Frontal cortex (tissue), 4 donors: ENCODE measurements around the gene PRH1. TPM values are rescaled to one million over a fixed set of nuclear protein-coding genes. Genes with fewer than 3 reads are reported as not detected.

Experiments
- DNase-seq, 2 donors: peaks; one replicate each; pipeline ENCODE4 v3.0.0; 2012; ENCODE audit warnings: low spot score in 2 of 2
- FAIRE-seq: peaks from 2 replicates; lab custom pipeline; 2012; peaks lifted over from hg19 to GRCh38; lab: Jason Lieb, UNC
- total RNA-seq: library from RNA; depleted of rRNA; stranded (reverse); fragments of >200 nt; gene quantifications from one replicate; pipeline ENCODE4 v1.2.3, GENCODE V29; 2014
- donor health status: control.
- donor health status: control.
- donor health status: control.

PRH1 gene
- total RNA-seq, result 42.0 TPM

- DNase-seq (no peak), FAIRE-seq (no peak)
Measured at GRCh38 chr12:10884086-10884725, at the start of gene PRH1. Gene PRH1, minus strand, starts transcription at chr12:10884255. Its CDS starts 38 bp downstream, at chr12:10884217.

DNA sequence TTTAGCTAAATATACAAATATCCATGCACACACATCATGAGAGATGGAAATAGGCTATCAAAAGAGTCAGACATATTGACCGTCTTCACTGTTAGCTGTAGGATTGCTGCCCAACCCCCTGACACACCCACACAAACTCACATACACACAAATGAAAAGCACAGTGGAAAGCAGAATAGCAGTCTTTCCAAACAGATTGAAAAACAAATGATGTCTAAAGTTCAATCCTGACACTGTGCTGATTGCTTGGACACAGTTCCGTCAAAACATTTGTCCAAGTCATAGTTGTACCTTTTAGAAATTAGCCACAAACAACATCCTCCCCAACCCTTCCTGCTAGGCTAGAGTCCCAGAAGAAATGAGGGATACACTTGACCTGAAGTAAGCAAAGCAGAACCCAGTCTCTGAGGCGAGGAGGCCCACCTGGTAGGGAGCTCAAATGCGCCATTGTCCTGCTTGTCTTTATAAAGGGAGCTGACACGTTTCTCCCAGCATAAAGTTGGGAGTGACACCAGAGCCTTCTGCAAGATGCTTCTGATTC lies 44.8 kb upstream of the PRH1 start, which contains the start of gene PRH2:
Gene PRH2 (plus strand): TSS at position 491 of the 541 bp plus-strand sequence. CDS start 38 bp downstream, at position 529.
- DNase-seq (no peak), FAIRE-seq (no peak)

DNA sequence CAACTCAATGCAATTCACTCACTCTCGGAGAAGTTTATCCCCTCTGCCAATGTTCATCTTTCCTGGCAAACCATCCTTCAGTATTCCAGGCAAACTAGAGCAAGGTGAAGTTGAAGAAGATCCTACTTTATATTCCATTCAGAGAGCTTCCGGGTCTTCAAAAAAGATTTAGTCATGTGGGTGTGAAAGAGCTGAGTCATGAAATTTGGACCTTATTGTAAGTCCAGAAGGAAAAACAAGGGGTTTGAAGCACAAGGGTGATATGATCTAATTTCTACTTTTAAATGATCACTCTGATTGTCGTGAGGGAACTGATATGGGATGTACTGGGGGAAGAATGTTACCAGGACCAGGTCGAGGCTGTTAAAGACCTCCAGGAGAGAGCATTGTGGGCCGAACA lies 42.2 kb upstream of the PRH1 start:
- DNase-seq, result no peak
- no peak for FAIRE-seq

DNA sequence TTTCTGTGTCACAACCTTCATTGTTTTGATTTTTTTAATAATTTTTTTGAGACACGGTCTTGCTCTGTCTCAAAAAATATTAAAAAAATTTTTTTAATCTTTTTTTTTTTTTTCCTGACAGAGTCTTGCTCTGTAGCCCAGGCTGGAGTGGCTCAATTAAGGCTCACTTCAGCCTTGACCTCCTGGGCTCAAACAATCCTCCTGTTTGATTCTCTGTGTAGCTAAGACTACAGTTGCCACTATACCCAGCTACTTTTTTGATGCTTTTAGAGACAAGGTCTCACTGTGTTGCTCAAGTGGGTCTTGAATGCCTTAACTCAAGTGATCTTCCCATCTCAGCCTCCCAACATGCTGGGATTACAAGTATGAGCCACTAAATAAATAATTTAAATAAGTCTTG lies 35.8 kb upstream of the PRH1 start:
- DNase-seq (no peak), FAIRE-seq (no peak)

DNA sequence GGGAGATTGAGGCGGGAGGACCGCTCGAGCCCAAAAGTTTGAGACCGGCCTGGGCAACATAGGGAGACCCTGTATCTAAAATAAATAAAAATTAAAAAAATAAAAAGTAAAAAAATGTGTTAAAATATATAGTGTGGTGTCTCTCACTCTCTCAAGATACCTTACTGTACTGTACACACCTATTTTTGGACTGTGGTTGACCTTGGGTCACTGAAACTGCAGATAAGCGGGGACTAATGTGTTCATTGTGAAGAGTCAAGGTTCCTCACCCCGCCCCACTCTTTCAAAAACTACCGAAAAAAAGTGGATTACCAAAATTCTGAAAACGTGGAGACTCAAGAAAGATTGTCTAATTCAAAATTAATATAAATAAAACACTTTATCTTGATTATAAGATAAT lies 26.3 kb upstream of the PRH1 start:
- DNase-seq (no peak), FAIRE-seq (no peak)

DNA sequence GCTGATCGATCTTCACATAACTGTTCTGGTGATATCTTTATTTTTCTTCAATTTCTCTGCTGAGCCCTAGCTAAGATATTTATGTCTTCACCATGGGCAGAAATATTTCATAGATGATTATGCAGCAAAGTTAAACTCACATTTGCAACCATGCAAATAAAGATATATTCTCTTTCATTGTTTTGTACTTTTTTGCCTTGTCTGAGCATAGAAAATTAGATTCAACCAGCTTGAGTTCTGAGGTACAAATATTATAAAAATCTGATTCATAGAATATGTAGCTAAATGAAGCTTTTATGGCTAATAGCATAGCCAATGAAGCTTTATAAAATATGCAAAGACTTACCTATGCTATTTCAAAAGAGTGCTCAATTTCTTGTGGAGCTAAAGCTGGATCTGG lies 25.4 kb upstream of the PRH1 start, which contains the start of gene TAS2R13:
Gene TAS2R13 (minus strand): TSS at position 101 of the 400 bp plus-strand sequence. CDS start 264 bp downstream, outside the sequence.
- no peak for DNase-seq
- no peak for FAIRE-seq

DNA sequence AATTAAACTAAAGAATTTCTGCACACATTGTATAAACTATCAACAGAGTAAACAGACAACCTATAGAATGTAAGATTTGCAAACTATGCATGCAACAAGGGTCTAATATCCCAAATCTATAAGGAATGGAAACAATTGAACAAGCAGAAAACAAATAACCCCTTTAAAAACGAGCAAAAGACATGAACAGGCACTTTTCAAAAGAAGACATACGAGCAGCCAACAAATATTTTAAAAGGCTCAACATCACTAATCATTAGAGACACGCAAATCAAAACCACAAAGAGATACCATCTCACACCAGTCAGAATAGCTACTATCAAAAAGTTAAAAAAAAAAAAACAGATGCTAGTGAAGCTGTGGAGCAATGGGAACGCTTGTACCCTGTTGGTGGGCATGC lies 20.6 kb upstream of the PRH1 start:
- DNase-seq (no peak), FAIRE-seq (no peak)

DNA sequence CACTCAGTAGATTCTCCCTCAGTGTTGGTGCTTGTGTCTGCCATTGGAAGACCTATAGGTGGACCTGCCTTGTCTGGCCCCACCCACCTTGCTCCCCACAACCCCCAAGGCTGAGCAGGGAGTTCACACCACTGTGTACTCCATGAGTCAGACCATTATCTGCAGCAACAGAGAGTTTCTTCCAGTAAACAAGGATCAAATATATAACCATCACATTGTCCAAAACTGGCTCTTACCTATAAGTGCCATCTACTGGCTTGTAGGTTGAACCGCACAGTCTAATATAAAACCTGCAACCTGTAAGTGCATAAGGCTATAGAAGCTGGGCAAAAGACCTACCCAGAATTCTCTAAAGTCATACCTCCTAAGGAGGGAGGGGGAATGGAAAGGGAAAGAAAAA lies 17.4 kb upstream of the PRH1 start:
- DNase-seq (no peak), FAIRE-seq (no peak)

DNA sequence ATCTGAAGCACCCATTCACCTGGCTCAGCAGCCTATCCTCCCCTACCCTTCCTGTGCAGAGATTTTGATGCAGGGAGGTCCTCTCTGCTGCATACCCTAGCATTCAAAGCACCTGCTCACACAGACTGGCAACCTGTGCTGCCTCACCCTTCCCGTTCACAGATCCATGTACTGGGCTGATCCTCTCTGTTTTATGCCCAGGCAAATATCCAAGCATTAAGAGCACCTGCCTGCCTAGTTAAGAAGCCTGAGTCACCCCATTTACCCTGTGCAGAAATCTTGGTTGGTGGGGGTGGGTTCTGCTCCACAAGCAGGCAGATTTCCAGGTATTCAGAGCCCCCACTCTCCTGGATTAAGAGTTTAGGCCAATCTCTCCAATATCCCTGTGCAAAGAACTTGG lies 16.9 kb upstream of the PRH1 start:
- no peak for DNase-seq
- FAIRE-seq, result no peak

DNA sequence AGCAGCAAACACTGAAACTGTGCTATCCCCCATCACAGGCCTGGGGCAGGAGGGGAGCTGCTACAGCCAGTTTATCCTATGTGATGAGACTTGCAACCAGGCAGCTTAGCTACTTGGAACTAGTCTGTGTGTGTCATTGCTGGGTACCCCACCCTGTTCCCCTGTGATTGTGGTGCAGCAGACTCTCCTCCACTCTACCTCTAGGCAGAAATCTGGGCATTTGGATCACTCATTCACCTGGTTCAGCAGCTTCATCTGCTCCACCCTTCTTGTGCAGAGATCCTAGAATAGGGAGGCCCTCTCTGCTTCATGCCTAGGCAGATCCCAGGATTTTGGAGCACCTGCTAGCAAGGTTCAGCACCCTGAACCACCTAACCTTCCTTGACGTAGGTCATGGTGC lies 16.5 kb upstream of the PRH1 start:
- FAIRE-seq, result no peak
- no peak for DNase-seq

GRCh38 chr12:10896854-10897253 lies 12.8 kb upstream of the PRH1 start:
- FAIRE-seq (no peak), DNase-seq (no peak)

GRCh38 chr12:10891937-10892336 lies 7.9 kb upstream of the PRH1 start:
- FAIRE-seq (no peak), DNase-seq (no peak)

DNA sequence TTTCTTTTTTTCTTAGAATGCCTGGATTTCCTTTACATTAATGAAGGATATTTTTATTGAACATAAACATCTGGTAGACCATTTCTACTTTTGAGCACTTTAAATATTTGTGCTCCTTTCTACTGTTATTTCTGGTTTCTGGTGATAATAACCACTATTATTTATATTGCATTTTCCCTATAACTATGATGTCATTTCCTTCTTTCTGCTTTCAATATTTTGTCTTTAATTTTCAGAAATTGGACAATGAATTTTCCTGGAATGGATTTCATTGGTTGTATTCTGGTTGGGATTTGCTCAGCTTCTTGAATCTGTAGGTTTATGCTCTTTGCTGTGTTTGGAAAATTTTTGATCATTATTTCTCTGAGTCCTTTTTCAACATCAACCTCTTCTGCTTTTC lies 5.2 kb upstream of the PRH1 start:
- FAIRE-seq (no peak), DNase-seq (no peak)

GRCh38 chr12:10873378-10873777 lies 10.7 kb downstream of the PRH1 start:
- no peak for DNase-seq
- FAIRE-seq, result no peak

DNA sequence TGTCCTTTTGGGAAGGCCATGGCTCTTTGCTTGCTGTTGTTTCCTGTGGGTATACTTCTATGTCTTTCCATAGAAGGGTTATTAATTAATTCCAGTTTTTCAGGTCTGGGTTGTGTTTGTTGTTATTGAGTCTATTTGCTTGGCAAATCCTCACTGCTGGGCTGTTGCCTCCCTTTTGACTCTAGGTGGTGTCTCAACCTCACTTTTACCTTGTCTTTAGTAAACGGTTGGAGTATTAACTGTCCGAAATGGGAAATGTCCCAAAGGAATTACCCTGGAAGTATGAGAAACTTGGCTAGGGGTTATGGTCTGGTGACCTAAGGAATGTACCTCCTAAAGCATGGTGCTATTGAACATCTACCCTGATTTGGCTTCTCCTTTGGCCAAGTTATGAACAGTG lies 16.7 kb downstream of the PRH1 start:
- FAIRE-seq (no peak), DNase-seq (no peak)

DNA sequence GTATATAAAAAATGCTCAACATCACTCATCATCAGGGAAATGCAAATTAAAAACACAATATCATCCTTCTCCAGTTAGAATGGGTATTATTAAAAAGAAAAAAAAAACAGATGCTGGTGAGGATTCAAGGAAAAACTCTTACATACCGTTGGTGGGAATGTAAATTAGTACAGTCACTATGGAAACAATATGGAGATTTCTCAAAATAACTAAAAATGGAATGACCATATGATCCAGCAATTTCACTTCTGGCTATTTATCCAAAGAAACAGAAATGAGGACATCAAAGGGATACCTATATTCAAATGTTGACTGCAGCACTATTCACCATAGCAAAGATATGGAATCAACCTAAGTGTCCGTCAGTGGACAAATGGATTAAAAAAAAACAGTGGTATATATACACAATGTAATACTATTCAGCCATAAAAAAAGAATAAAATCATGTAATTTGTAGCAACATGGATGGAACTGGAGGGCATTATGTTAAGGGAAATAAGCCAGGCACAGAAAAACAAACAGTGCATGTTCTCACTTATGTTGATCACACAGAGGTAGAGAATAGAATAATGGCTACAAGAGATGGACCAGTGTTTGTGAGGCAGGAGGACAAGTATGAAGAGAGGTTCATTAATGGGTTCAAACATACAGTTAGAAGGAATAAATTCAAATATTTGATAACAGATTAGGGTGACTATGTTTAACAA lies 20.4 kb downstream of the PRH1 start:
- FAIRE-seq, result no peak
- no peak for DNase-seq

GRCh38 chr12:10861366-10861765 lies 22.7 kb downstream of the PRH1 start:
- FAIRE-seq, result no peak
- no peak for DNase-seq

DNA sequence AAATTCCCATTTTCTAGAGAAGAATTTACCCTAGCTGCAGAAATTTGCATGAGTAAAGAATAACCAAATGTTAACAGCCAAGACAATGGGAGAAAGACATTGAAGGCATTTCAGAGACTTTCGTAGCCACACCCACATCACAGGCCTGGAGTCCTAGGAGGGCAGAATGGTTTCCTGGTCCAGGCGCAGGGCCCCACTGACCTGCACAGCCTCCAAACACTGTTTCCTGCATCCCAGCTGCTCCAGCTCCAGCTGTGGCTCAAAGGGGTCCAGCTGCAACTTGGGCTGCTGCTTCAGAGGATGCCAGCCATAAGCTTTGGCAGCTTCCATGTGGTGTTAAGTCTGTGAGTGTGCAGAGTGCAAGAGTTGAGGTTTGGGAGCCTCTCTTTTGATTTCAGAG lies 28.2 kb downstream of the PRH1 start:
- no peak for DNase-seq
- no peak for FAIRE-seq

GRCh38 chr12:10853776-10854175 lies 30.3 kb downstream of the PRH1 start:
- FAIRE-seq, result no peak
- no peak for DNase-seq

DNA sequence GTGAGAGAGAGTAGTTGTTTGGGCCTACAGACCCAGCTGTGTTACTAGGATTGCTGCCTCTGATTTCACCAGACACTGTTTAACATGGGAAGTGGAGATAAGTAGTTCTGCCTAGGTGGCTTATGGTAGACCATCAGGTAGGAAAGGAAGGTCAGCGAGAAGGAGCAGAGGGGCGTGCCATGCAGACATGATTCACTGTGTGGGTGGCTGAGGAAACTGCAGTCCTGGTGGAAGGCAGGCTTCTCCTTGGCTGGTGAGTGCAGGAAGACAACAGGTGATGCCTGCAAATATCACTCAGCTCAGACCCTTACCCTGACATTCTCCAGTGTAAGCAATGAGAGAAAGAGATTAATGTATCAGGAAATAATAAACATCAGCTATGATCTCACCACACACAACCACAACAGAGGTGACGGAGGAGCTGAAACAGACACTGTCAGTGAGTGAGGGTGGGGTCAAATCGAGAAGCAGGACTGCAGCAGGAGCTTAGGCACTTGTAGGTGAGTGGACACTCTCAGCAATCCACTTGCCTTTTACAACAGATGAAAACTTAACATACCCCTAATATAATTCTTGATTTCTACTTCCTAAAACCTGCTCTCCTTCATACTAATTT lies 32.7 kb downstream of the PRH1 start:
- FAIRE-seq, result no peak
- DNase-seq, result no peak

DNA sequence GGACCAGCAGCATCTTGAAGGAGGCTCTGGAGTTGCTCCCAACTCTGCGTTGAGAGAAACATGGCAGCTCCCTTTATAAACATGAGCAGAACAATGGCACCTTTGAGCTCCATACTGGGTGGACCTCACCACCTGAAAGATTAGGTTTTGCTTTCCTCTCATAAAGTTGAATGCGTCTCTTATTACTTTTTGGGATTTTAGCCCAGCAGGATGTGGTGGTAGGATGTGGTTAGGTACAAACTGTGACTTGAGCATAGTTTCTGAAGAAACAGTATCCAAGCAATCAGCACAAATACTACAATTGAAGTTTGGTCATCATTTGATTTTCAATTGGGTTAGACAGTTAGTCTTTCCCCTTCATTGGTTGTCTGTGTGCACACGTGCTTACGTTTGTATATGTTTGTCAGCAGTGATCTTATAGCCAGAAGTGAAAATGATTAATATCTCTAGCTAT lies 34.6 kb downstream of the PRH1 start, which contains the start of gene PRR4:
Gene PRR4 (minus strand): TSS at position 51 of the 454 bp plus-strand sequence. CDS start 38 bp downstream, at position 13.
- no peak for DNase-seq
- FAIRE-seq, result no peak
